Measurements from ENCODE around the gene TBC1D22A. TPM values are rescaled to one million over a fixed set of nuclear protein-coding genes. Genes with fewer than 3 reads are reported as not detected.

TBC1D22A gene
- total RNA-seq, 6 donors from 2014 or later, result 27.1 to 48.2 (median 35.3) TPM

- Histone ChIP-seq H3K4me3 (no peak overlapping the region), H3K4me1 (no peaks in the 10 kb centered on the region), H3K9me3 (no peaks in the 10 kb centered on the region), H3K27me3 (no peaks in the 10 kb centered on the region), H3K27ac (no peak overlapping the region), H3K36me3 (no peaks in the 10 kb centered on the region)
- TF ChIP-seq CTCF (IDR thresholded peaks at IDR 0.05), result no peak
- no peak for TF ChIP-seq POLR2AphosphoS5 (IDR thresholded peaks at IDR 0.05)
- no peak for TF ChIP-seq EP300 (IDR thresholded peaks at IDR 0.05)
- TF ChIP-seq POLR2A (IDR thresholded peaks at IDR 0.05), result no peak
- ATAC-seq (ENCODE audit: low FRiP score in 2 of 2), result no peak
- no peak for DNase-seq
- 94 to 95% methylated on average over 18 of the region's 18 CpGs for WGBS, 2 donors
Observed at GRCh38 chr22:47123006-47123826, 360.8 kb downstream of the TBC1D22A start.

DNA sequence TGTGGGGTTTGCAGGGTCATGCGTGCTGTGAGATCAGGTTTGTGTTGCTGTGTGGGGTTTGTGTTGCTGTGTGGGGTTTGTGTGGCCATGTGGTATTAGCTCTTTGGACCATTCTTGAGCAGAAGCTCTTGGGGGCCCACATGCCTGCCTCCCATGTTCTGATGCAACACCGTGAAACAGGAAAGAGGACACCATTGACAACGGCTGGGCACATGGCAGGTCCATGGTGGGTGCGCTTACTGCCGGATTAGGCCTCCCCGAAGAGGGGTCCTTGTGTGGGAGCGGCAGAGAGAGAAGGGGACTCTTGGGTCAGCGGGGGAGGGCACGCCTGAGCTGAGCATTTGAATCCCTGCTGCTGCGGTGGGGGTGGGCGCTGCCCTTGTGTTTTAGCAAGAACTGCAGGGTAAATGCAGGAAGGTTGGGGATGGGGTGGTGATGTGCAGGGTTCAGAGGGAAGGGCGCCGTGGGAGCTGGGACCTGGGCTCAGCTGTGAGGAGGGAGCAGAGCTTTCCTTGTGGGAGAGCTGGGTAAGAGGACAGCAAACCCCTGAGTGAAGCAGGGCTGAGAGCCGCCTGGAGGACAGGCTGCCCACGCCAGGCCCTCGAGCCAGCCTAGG is 361.5 kb downstream of the TBC1D22A start:
- no peaks in the 10 kb centered on the region for H3K36me3 ChIP-seq
- H3K27ac ChIP-seq, result no peak overlapping the region
- H3K27me3 ChIP-seq, result no peaks in the 10 kb centered on the region
- no peak for DNase-seq
- H3K4me3 ChIP-seq, result no peak overlapping the region
- 91 to 98% methylated on average over 16 of the region's 16 CpGs for WGBS, 2 donors
- TF ChIP-seq EP300 (IDR thresholded peaks at IDR 0.05) (no peak), POLR2AphosphoS5 (IDR thresholded peaks at IDR 0.05) (no peak), CTCF (IDR thresholded peaks at IDR 0.05) (no peak), POLR2A (IDR thresholded peaks at IDR 0.05) (no peak)
- ATAC-seq (ENCODE audit: low FRiP score in 2 of 2), result no peak
- H3K4me1 ChIP-seq, result no peaks in the 10 kb centered on the region
- H3K9me3 ChIP-seq, result no peaks in the 10 kb centered on the region

DNA sequence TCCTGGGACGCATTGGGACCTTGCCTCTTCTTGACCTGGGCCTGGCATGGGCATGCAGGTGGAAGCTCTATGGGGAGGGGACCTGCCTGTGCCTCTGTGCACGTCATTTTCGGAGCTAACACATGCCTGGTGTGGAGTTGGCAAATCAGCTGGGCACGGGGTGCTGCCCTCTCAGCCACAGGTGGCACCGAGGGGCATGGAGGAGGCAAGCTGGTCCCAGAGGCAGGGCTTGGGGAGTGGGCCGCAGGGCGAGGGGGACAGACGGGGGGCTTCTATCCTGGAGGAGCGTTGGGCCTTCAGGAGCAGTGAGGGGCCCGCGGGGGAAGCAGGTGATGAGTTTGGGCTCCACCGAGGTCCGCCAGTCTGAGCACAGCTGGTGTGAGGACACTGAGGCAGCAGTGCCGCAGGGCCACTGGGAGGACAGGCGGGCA is 362.0 kb downstream of the TBC1D22A start:
- ATAC-seq (ENCODE audit: low FRiP score in 2 of 2) (peak in 1 of 2 donors; percentile 8), DNase-seq (no peak)
- 94 to 98% methylated on average over 12 to 14 of the region's 15 CpGs for WGBS, 2 donors
- H3K4me3 ChIP-seq, result no peak overlapping the region
- no peaks in the 10 kb centered on the region for H3K36me3 ChIP-seq
- TF ChIP-seq EP300 (IDR thresholded peaks at IDR 0.05), result no peak
- no peak for TF ChIP-seq CTCF (IDR thresholded peaks at IDR 0.05)
- TF ChIP-seq POLR2A (IDR thresholded peaks at IDR 0.05), result no peak
- H3K27ac ChIP-seq, result no peak overlapping the region
- no peaks in the 10 kb centered on the region for H3K27me3 ChIP-seq
- no peaks in the 10 kb centered on the region for H3K4me1 ChIP-seq
- H3K9me3 ChIP-seq, result no peaks in the 10 kb centered on the region

- WGBS, 2 donors, result 84 to 97% methylated on average over 5 to 14 of the region's 14 CpGs
- Histone ChIP-seq H3K36me3 (no peaks in the 10 kb centered on the region), H3K4me3 (no peak overlapping the region), H3K27me3 (no peaks in the 10 kb centered on the region), H3K9me3 (no peaks in the 10 kb centered on the region), H3K4me1 (no peaks in the 10 kb centered on the region), H3K27ac (no peak overlapping the region)
- DNase-seq (no peak), ATAC-seq (ENCODE audit: low FRiP score in 2 of 2) (no peak)
- TF ChIP-seq CTCF (IDR thresholded peaks at IDR 0.05) (no peak), POLR2AphosphoS5 (IDR thresholded peaks at IDR 0.05) (no peak), EP300 (IDR thresholded peaks at IDR 0.05) (no peak), POLR2A (IDR thresholded peaks at IDR 0.05) (no peak)
Observed at GRCh38 chr22:47124961-47125360, 362.5 kb downstream of the TBC1D22A start.

All from upper lobe of left lung (tissue), 6 donors.